Measurements from ENCODE around the gene B3GNT2.

Gene B3GNT2

GRCh38 chr2:62234755-62235655 is 39.1 kb downstream of the B3GNT2 start:
- no peak overlapping the region for H3K56ac ChIP-seq (ENCODE audit: low read length)
- H3K4me1 ChIP-seq (ENCODE audit: control insufficient read depth, low read depth, low read length): no peaks in the 10 kb centered on the region
- H3K23ac ChIP-seq (ENCODE audit: low read length): no peak overlapping the region
- H3K36me3 ChIP-seq (ENCODE audit: control insufficient read depth, insufficient read depth, low read length): no peaks in the 10 kb centered on the region
- no peaks in the 10 kb centered on the region for H3K79me2 ChIP-seq (ENCODE audit: control insufficient read depth, insufficient read depth, low read length)
- no peak overlapping the region for H3K4me3 ChIP-seq (ENCODE audit: low read length)
- no peak overlapping the region for H4K8ac ChIP-seq (ENCODE audit: low read depth, low read length)
- H2AK5ac ChIP-seq (ENCODE audit: low read length): no peak overlapping the region
- H3K4me2 ChIP-seq (ENCODE audit: low read length): no peak overlapping the region
- no peak overlapping the region for H4K5ac ChIP-seq (ENCODE audit: low read length)
- no peak overlapping the region for H2BK15ac ChIP-seq (replicated peaks; ENCODE audit: low read depth)
- WGBS (ENCODE audit: extremely low coverage, insufficient coverage, low lambda C conversion rate): no CpG with 5 or more reads among the region's 16 CpGs
- no peak overlapping the region for H2BK5ac ChIP-seq (ENCODE audit: low read length)
- no peak overlapping the region for H3K4ac ChIP-seq (ENCODE audit: low read depth, low read length)
- H3K27ac ChIP-seq (ENCODE audit: low read depth, low read length): no peak overlapping the region
- no peak for DNase-seq
- H2BK120ac ChIP-seq (ENCODE audit: low read depth, low read length): no peak overlapping the region
- no peak overlapping the region for H3K18ac ChIP-seq (ENCODE audit: low read length)
- no peaks in the 10 kb centered on the region for H3K79me1 ChIP-seq (ENCODE audit: low read length)
- no peaks in the 10 kb centered on the region for H3K27me3 ChIP-seq (ENCODE audit: insufficient read depth, low read length, poor library complexity)
- no peak overlapping the region for H3K9ac ChIP-seq (ENCODE audit: low read length)

GRCh38 chr2:62236499-62236898 is 40.6 kb downstream of the B3GNT2 start:
- Histone ChIP-seq H2BK5ac (ENCODE audit: low read length) (no peak overlapping the region), H2AK5ac (ENCODE audit: low read length) (no peak overlapping the region), H3K4me3 (ENCODE audit: low read length) (no peak overlapping the region), H3K4ac (ENCODE audit: low read depth, low read length) (no peak overlapping the region), H3K36me3 (ENCODE audit: control insufficient read depth, insufficient read depth, low read length) (no peaks in the 10 kb centered on the region), H2BK15ac (replicated peaks; ENCODE audit: low read depth) (no peak overlapping the region), H4K5ac (ENCODE audit: low read length) (no peak overlapping the region), H3K4me1 (ENCODE audit: control insufficient read depth, low read depth, low read length) (no peaks in the 10 kb centered on the region), H3K79me1 (ENCODE audit: low read length) (no peaks in the 10 kb centered on the region), H2BK120ac (ENCODE audit: low read depth, low read length) (no peak overlapping the region), H3K23ac (ENCODE audit: low read length) (no peak overlapping the region), H3K79me2 (ENCODE audit: control insufficient read depth, insufficient read depth, low read length) (no peaks in the 10 kb centered on the region), H3K18ac (ENCODE audit: low read length) (no peak overlapping the region), H3K9ac (ENCODE audit: low read length) (no peak overlapping the region), H4K8ac (ENCODE audit: low read depth, low read length) (no peak overlapping the region), H3K27me3 (ENCODE audit: insufficient read depth, low read length, poor library complexity) (no peaks in the 10 kb centered on the region), H3K56ac (ENCODE audit: low read length) (no peak overlapping the region), H3K27ac (ENCODE audit: low read depth, low read length) (no peak overlapping the region), H3K4me2 (ENCODE audit: low read length) (no peak overlapping the region)
- no CpG with 5 or more reads among the region's 6 CpGs for WGBS (ENCODE audit: extremely low coverage, insufficient coverage, low lambda C conversion rate)
- DNase-seq: no peak

DNA sequence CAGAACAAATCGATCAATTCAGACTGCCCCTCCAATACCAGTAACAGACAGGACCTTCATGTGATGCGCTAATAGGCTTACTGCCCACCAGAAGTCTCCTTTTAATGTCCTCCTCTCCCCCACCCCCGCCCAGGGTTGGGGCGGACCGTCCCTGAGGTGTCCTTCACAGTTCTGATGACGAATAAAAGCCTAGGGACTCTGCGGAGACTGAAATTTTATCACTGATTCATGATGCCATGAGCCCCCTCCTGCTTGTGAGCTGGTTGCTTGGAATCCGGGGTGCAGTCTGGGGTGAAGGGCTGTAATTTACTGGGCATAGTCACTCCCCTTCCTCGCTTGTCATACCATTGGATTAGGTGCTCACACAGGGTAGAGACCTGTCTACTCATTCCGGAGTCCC is 42.3 kb downstream of the B3GNT2 start:
- no peaks in the 10 kb centered on the region for H3K27me3 ChIP-seq (ENCODE audit: insufficient read depth, low read length, poor library complexity)
- H2BK15ac ChIP-seq (replicated peaks; ENCODE audit: low read depth): no peak overlapping the region
- no CpG with 5 or more reads among the region's 10 CpGs for WGBS (ENCODE audit: extremely low coverage, insufficient coverage, low lambda C conversion rate)
- no peak overlapping the region for H3K4ac ChIP-seq (ENCODE audit: low read depth, low read length)
- no peak overlapping the region for H3K9ac ChIP-seq (ENCODE audit: low read length)
- no peaks in the 10 kb centered on the region for H3K79me2 ChIP-seq (ENCODE audit: control insufficient read depth, insufficient read depth, low read length)
- no peaks in the 10 kb centered on the region for H3K36me3 ChIP-seq (ENCODE audit: control insufficient read depth, insufficient read depth, low read length)
- H4K5ac ChIP-seq (ENCODE audit: low read length): no peak overlapping the region
- no peak overlapping the region for H3K4me3 ChIP-seq (ENCODE audit: low read length)
- H3K18ac ChIP-seq (ENCODE audit: low read length): no peak overlapping the region
- no peak overlapping the region for H3K56ac ChIP-seq (ENCODE audit: low read length)
- H3K27ac ChIP-seq (ENCODE audit: low read depth, low read length): no peak overlapping the region
- H3K4me1 ChIP-seq (ENCODE audit: control insufficient read depth, low read depth, low read length): no peaks in the 10 kb centered on the region
- H3K4me2 ChIP-seq (ENCODE audit: low read length): no peak overlapping the region
- no peak overlapping the region for H2AK5ac ChIP-seq (ENCODE audit: low read length)
- DNase-seq: no peak
- H3K23ac ChIP-seq (ENCODE audit: low read length): no peak overlapping the region
- H2BK5ac ChIP-seq (ENCODE audit: low read length): no peak overlapping the region
- no peak overlapping the region for H4K8ac ChIP-seq (ENCODE audit: low read depth, low read length)
- H3K79me1 ChIP-seq (ENCODE audit: low read length): no peaks in the 10 kb centered on the region
- no peak overlapping the region for H2BK120ac ChIP-seq (ENCODE audit: low read depth, low read length)

DNA sequence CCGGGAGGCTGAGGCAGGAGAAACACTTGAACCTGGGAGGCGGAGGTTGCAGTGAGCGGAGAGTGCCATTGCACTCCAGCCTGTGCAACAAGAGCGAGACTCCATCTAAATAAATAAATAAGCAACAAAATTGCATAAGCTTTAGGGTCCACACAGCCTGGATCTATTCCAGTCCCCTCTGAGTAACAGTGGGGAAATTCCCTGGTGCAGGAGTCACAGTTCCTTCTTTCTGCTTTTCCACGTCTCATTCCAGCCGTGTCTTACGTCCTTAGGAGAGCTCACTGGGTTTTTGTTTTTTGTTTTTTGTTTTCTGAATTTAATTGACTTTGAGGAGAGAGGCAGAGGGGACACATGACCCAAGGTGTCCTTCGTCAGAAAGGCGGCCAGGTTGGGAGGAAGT is 44.6 kb downstream of the B3GNT2 start:
- no peaks in the 10 kb centered on the region for H3K4me1 ChIP-seq (ENCODE audit: control insufficient read depth, low read depth, low read length)
- H3K18ac ChIP-seq (ENCODE audit: low read length): no peak overlapping the region
- DNase-seq: no peak
- no peak overlapping the region for H4K8ac ChIP-seq (ENCODE audit: low read depth, low read length)
- no peak overlapping the region for H2AK5ac ChIP-seq (ENCODE audit: low read length)
- H3K56ac ChIP-seq (ENCODE audit: low read length): peak overlapping the region; percentile 12
- H3K4ac ChIP-seq (ENCODE audit: low read depth, low read length): no peak overlapping the region
- H4K5ac ChIP-seq (ENCODE audit: low read length): no peak overlapping the region
- H3K79me1 ChIP-seq (ENCODE audit: low read length): no peaks in the 10 kb centered on the region
- H2BK120ac ChIP-seq (ENCODE audit: low read depth, low read length): no peak overlapping the region
- no CpG with 5 or more reads among the region's 9 CpGs for WGBS (ENCODE audit: extremely low coverage, insufficient coverage, low lambda C conversion rate)
- no peak overlapping the region for H3K23ac ChIP-seq (ENCODE audit: low read length)
- H3K4me3 ChIP-seq (ENCODE audit: low read length): no peak overlapping the region
- no peaks in the 10 kb centered on the region for H3K36me3 ChIP-seq (ENCODE audit: control insufficient read depth, insufficient read depth, low read length)
- H3K9ac ChIP-seq (ENCODE audit: low read length): no peak overlapping the region
- H2BK15ac ChIP-seq (replicated peaks; ENCODE audit: low read depth): no peak overlapping the region
- H3K27ac ChIP-seq (ENCODE audit: low read depth, low read length): no peak overlapping the region
- no peak overlapping the region for H2BK5ac ChIP-seq (ENCODE audit: low read length)
- no peaks in the 10 kb centered on the region for H3K27me3 ChIP-seq (ENCODE audit: insufficient read depth, low read length, poor library complexity)
- H3K4me2 ChIP-seq (ENCODE audit: low read length): no peak overlapping the region
- H3K79me2 ChIP-seq (ENCODE audit: control insufficient read depth, insufficient read depth, low read length): no peaks in the 10 kb centered on the region

DNA sequence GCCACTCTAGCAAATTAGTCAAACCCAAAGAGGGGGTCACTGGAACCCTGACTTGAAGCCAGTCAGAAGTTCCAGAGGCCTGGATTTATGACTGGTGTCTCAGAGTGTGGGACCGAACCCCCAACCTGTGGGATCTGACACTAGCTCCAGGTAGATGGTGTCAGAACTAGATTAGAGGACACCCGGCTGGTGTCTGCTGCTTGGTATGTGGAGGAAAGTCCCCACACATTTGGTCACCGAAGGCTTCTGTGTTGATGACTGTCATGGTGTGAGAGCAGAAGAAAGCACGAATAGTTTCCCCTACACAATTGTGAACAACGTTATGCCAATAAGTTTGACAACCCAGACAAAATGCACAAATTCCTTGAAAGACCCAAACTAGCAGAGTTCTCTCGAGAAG is 48.1 kb downstream of the B3GNT2 start:
- Histone ChIP-seq H2AK5ac (ENCODE audit: low read length) (no peak overlapping the region), H3K27me3 (ENCODE audit: insufficient read depth, low read length, poor library complexity) (no peaks in the 10 kb centered on the region), H3K18ac (ENCODE audit: low read length) (no peak overlapping the region), H3K9ac (ENCODE audit: low read length) (no peak overlapping the region), H3K27ac (ENCODE audit: low read depth, low read length) (no peak overlapping the region), H2BK120ac (ENCODE audit: low read depth, low read length) (no peak overlapping the region), H4K8ac (ENCODE audit: low read depth, low read length) (no peak overlapping the region), H3K79me2 (ENCODE audit: control insufficient read depth, insufficient read depth, low read length) (no peaks in the 10 kb centered on the region), H2BK5ac (ENCODE audit: low read length) (no peak overlapping the region), H2BK15ac (replicated peaks; ENCODE audit: low read depth) (no peak overlapping the region), H3K36me3 (ENCODE audit: control insufficient read depth, insufficient read depth, low read length) (no peaks in the 10 kb centered on the region), H3K56ac (ENCODE audit: low read length) (no peak overlapping the region), H3K4ac (ENCODE audit: low read depth, low read length) (no peak overlapping the region), H3K4me2 (ENCODE audit: low read length) (no peak overlapping the region), H3K23ac (ENCODE audit: low read length) (no peak overlapping the region), H3K4me1 (ENCODE audit: control insufficient read depth, low read depth, low read length) (no peaks in the 10 kb centered on the region), H3K79me1 (ENCODE audit: low read length) (no peaks in the 10 kb centered on the region), H4K5ac (ENCODE audit: low read length) (no peak overlapping the region), H3K4me3 (ENCODE audit: low read length) (no peak overlapping the region)
- no peak for DNase-seq
- no CpG with 5 or more reads among the region's 6 CpGs for WGBS (ENCODE audit: extremely low coverage, insufficient coverage, low lambda C conversion rate)

DNA sequence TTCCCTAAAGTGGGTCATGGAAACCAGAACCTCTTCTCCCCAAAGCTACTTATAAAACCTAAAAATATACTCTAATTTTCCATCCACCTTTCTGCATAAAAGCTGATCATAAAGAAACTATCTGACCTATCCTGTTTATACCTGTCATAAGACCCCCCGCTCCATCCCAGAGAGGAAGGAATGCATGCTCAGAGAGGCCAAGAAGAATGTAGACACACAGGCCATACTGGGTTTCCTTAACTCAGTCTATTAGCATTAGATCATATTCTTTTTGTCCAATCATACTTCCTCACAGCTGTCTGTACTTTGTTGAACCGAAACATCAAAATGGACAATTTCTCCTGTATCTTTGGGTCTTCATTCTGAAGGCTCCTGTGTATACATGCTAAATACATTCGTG is 52.3 kb downstream of the B3GNT2 start:
- Histone ChIP-seq H3K4ac (ENCODE audit: low read depth, low read length) (no peak overlapping the region), H3K27me3 (ENCODE audit: insufficient read depth, low read length, poor library complexity) (no peaks in the 10 kb centered on the region), H3K18ac (ENCODE audit: low read length) (no peak overlapping the region), H3K27ac (ENCODE audit: low read depth, low read length) (no peak overlapping the region), H3K9ac (ENCODE audit: low read length) (no peak overlapping the region), H2BK15ac (replicated peaks; ENCODE audit: low read depth) (no peak overlapping the region), H3K23ac (ENCODE audit: low read length) (no peak overlapping the region), H3K36me3 (ENCODE audit: control insufficient read depth, insufficient read depth, low read length) (no peaks in the 10 kb centered on the region), H3K79me2 (ENCODE audit: control insufficient read depth, insufficient read depth, low read length) (no peaks in the 10 kb centered on the region), H2BK5ac (ENCODE audit: low read length) (no peak overlapping the region), H3K79me1 (ENCODE audit: low read length) (no peaks in the 10 kb centered on the region), H4K8ac (ENCODE audit: low read depth, low read length) (no peak overlapping the region), H4K5ac (ENCODE audit: low read length) (no peak overlapping the region), H3K4me1 (ENCODE audit: control insufficient read depth, low read depth, low read length) (no peaks in the 10 kb centered on the region), H2BK120ac (ENCODE audit: low read depth, low read length) (no peak overlapping the region), H3K4me3 (ENCODE audit: low read length) (no peak overlapping the region), H3K56ac (ENCODE audit: low read length) (no peak overlapping the region), H3K4me2 (ENCODE audit: low read length) (no peak overlapping the region), H2AK5ac (ENCODE audit: low read length) (no peak overlapping the region)
- no peak for DNase-seq
- WGBS (ENCODE audit: extremely low coverage, insufficient coverage, low lambda C conversion rate): no CpG with 5 or more reads among the region's 3 CpGs

Measured in mesendoderm (in vitro differentiated cells).